K562 (cell line): Measurements from ENCODE around the gene CTBP2. TPM values are rescaled to one million over a fixed set of nuclear protein-coding genes. Genes with fewer than 3 reads are reported as not detected.
"Not testable (repeated sequence)": the region's sequence is repeated elsewhere in the genome, so short reads cannot be mapped to it uniquely, and the experiment has no call there.

Experiments used
- ATAC-seq: fragments of 200-7000 bp; cut with Tn5 transposase; 3 replicates; pipeline ENCODE4 v1.9.1; 2020; ENCODE audit warnings: moderate library complexity
- BruUV-seq: library from RNA; stranded (reverse); fragments of 400-500 nt; replicated peaks from 2 replicates; lab custom pipeline; 2021; lab: Mats Ljungman, UMichigan
- CTCF ChIA-PET: fragments of 300-600 bp; formaldehyde crosslinking; extraction: SDS; loops from one replicate; lab custom pipeline; 2021; ENCODE audit warnings: low intra/inter-chr PET ratio; lab: Yijun Ruan, JAX
- POLR2A ChIA-PET: fragments of 300-600, 350-650 bp; sonication (Branson Sonifier 250); formaldehyde crosslinking; extraction: SDS; loops from one replicate; lab custom pipeline; 2021; ENCODE audit warnings: antibody characterized with exemption, inconsistent platforms; lab: Yijun Ruan, JAX
- DNase-seq, 4 experiments: peaks; one replicate each; pipeline versions ENCODE4 v3.0.0 to v3.0.0-alpha.2; 2011 to 2018; ENCODE audit warnings: low spot score in 3 of 4, mixed read lengths in 3 of 4; ENCODE audit errors: extremely low read depth in 1 of 4
- FAIRE-seq: peaks from 2 replicates; lab custom pipeline; 2011; peaks lifted over from hg19 to GRCh38; lab: Jason Lieb, UNC
- H2AFZ ChIP-seq: 2 replicates; pipeline ENCODE4 v1.6.0; 2011; ENCODE audit warnings: low read depth, low read length, control low read depth, inconsistent platforms
- H3K27ac ChIP-seq: fragments of 200-600 bp; 3 replicates; pipeline ENCODE4 v1.8.0; 2011; ENCODE audit warnings: low read depth, mild to moderate bottlenecking, control low read depth, inconsistent platforms, low read length, moderate library complexity, mixed read lengths; ENCODE audit errors: extremely low read depth
- H3K27me3 ChIP-seq, 2 experiments: fragments of 300-600 bp in 1 of 2; 2 replicates in 1 of 2; 3 replicates in 1 of 2; pipeline versions ENCODE4 v1.6.0 to v1.8.0; 2011; ENCODE audit warnings: inconsistent platforms in 2 of 2, low read length in 2 of 2, mild to moderate bottlenecking in 1 of 2, mixed read lengths in 1 of 2, moderate library complexity in 1 of 2; ENCODE audit not compliant: control insufficient read depth in 2 of 2, insufficient read depth in 2 of 2
- H3K36me3 ChIP-seq: fragments of 300-600 bp; 3 replicates; pipeline ENCODE4 v1.8.0; 2011; ENCODE audit warnings: mild to moderate bottlenecking, low read length, inconsistent platforms; ENCODE audit not compliant: control insufficient read depth, insufficient read depth
- H3K4me1 ChIP-seq, 2 experiments: fragments of 200-600 bp in 1 of 2; replicated peaks in 1 of 2; 2 replicates in 1 of 2; 3 replicates in 1 of 2; pipeline versions ENCODE4 v1.5.1 to v1.8.0; 2011; ENCODE audit warnings: inconsistent platforms in 2 of 2, low read length in 2 of 2, mild to moderate bottlenecking in 1 of 2, mixed read lengths in 1 of 2, moderate library complexity in 1 of 2; ENCODE audit not compliant: control insufficient read depth in 2 of 2, insufficient read depth in 2 of 2
- H3K4me2 ChIP-seq: 2 replicates; pipeline ENCODE4 v1.6.1; 2011; ENCODE audit warnings: low read length, control low read depth, inconsistent platforms, mixed read lengths; ENCODE audit not compliant: insufficient read depth
- H3K4me3 ChIP-seq: fragments of 200-600 bp; sonication (generic), shearing (Covaris generic); 2 replicates; pipeline ENCODE4 v1.5.1; 2016; ENCODE audit warnings: control low read depth, inconsistent platforms
- H3K79me2 ChIP-seq: fragments of 200-600 bp; 3 replicates; pipeline ENCODE4 v1.8.0; 2011; ENCODE audit warnings: low read length, inconsistent platforms; ENCODE audit not compliant: control insufficient read depth, insufficient read depth
- H3K9ac ChIP-seq, 2 experiments: 2 replicates each; pipeline versions ENCODE4 v1.6.0 to v1.6.1; 2011; ENCODE audit warnings: low read depth in 2 of 2, low read length in 2 of 2, control low read depth in 1 of 2, inconsistent platforms in 1 of 2, mild to moderate bottlenecking in 1 of 2, mixed read lengths in 1 of 2; ENCODE audit not compliant: insufficient read depth in 1 of 2
- H3K9me1 ChIP-seq: one replicate; pipeline ENCODE4 v1.6.0; 2011; ENCODE audit warnings: inconsistent platforms, mild to moderate bottlenecking, low read length, moderate library complexity; ENCODE audit not compliant: control insufficient read depth, insufficient read depth
- H3K9me3 ChIP-seq: replicated peaks from 2 replicates; pipeline ENCODE4 v1.5.1; 2011; ENCODE audit warnings: low read depth, low read length, inconsistent platforms; ENCODE audit not compliant: control insufficient read depth, insufficient read depth
- H4K20me1 ChIP-seq: replicated peaks from 2 replicates; pipeline ENCODE4 v1.6.1; 2011; ENCODE audit warnings: low read length, inconsistent platforms, mixed read lengths; ENCODE audit not compliant: control insufficient read depth, insufficient read depth
- RBFOX2 ChIP-seq: fragments of 200-400 bp; formaldehyde crosslinking; IDR thresholded peaks from 2 replicates; pipeline ENCODE4 v1.6.1; 2017; ENCODE audit warnings: low read depth, mild to moderate bottlenecking, low read length, moderate library complexity
- RBM15 ChIP-seq: fragments of 200-400 bp; formaldehyde crosslinking; IDR thresholded peaks from 2 replicates; pipeline ENCODE4 v1.6.1; 2018; ENCODE audit warnings: mild to moderate bottlenecking, low read length, moderate library complexity; ENCODE audit not compliant: insufficient read depth
- TAF1 ChIP-seq: IDR thresholded peaks from 2 replicates; pipeline ENCODE4 v1.6.1; 2011; ENCODE audit warnings: mild to moderate bottlenecking, low read length, moderate library complexity; ENCODE audit not compliant: insufficient read depth, control insufficient read depth, severe bottlenecking; ENCODE audit errors: extremely low read depth
- TEAD2 ChIP-seq: fragments of 450-650 bp; IDR thresholded peaks from 2 replicates; pipeline ENCODE4 v1.6.1; 2016; ENCODE audit warnings: missing genetic modification characterization, control low read depth, missing compliant biosample characterization
- ZNF695 ChIP-seq: fragments of 450-650 bp; formaldehyde crosslinking; IDR thresholded peaks from 2 replicates; pipeline ENCODE4 v1.4.0; 2020; ENCODE audit warnings: mild to moderate bottlenecking, moderate library complexity
- WGBS: fragments of 100-300 bp; shearing (Covaris generic); methylation state at CpG from one replicate; pipeline ENCODE4 v1.1.6; 2016; ENCODE audit warnings: low coverage, mixed read lengths; ENCODE audit not compliant: insufficient coverage; ENCODE audit errors: missing lambda C conversion rate; 5-methylcytosine and 5-hydroxymethylcytosine counted together
- in situ Hi-C: fragments of 300-500 bp; cut with MboI; formaldehyde crosslinking; loops from 4 replicates; pipeline ENCODE4 v1.15.0; 2018; ENCODE audit warnings: inconsistent platforms, mixed read lengths
- intact Hi-C: fragments of 100-400 bp; cut with micrococcal nuclease; formaldehyde crosslinking; loops from 2 replicates; pipeline ENCODE4 v1.14.2; 2022
- polyA plus RNA-seq, 8 experiments: library from polyadenylated mRNA; depleted of rRNA in 4 of 8; stranded (reverse) in 5 of 8; unstranded in 3 of 8; fragments of >200 nt; fragmentation: Nextera tagmentation in 2 of 8; fragmentation: Illumina TruSeq in 1 of 8; extraction: Ambion mirVana in 2 of 8; extraction: Trizol in 1 of 8; gene quantifications; 2 replicates each; pipeline versions ENCODE4 v1.2.1 to v1.2.3, GENCODE V29; 2011 to 2014; ENCODE audit warnings: inconsistent platforms in 1 of 8, missing spikeins in 1 of 8
- total RNA-seq, 7 experiments: library from RNA; depleted of rRNA in 6 of 7; stranded (reverse); fragments of >200 nt in 6 of 7; fragmentation: Illumina TruSeq in 2 of 7; extraction: Trizol in 2 of 7; gene quantifications; 2 replicates each; pipeline versions ENCODE4 v1.2.1 to v1.2.3, GENCODE V29; 2011 to 2021; ENCODE audit warnings: low replicate concordance in 1 of 7
- TF ChIP-seq, protein P1 (sequence below): fragments of 250-450 bp; sonication (Bioruptor Pico); IDR thresholded peaks from 2 replicates; pipeline ENCODE4 v1.5.0; 2020; ENCODE audit warnings: mild to moderate bottlenecking, borderline replicate concordance

CTBP2 gene
- total and polyA plus RNA-seq, 9 of the 15 experiments (the other 6 are each of a cell fraction or from before 2014, with no cell fraction given): 1.3 to 8.8 (median 5.1) TPM

DNA sequence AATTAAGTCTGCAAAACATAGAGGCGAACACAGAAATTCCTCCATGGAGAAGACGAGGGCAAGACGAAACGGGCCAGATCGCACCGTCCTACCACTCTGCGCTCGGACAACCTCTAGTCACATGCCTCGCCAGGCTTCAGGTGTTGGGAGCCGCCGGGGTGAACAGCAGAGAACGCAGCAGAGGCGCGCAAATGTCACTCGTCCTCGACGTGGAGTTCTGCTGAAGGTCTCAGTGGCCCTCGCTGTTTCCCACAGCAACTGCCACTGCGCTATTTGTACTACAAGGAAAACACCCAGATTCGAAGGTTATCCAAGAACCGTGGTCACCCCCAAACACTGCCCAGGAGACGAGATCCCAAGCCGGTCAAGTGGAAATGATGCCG lies 9.2 kb downstream of the CTBP2 start:
- H3K9me3 ChIP-seq: no peaks in the 10 kb centered on the region
- H3K9me1 ChIP-seq: peaks cover 5% of the 10 kb centered on the region
- ChIA-PET POLR2A (no interaction called here), CTCF (no interaction called here)
- H3K4me2 ChIP-seq: no peak overlapping the region
- intact Hi-C loops (loop anchor here (5.0 to 10.0 kb wide), 2 partner anchors 206 to 359 kb away; partner anchors contain the start of genes EEF1AKMT2 and ZRANB1), in situ Hi-C loops (loop anchor here (25.0 kb wide), 1 partner anchor 214 kb away; the partner anchor contains the start of gene ZRANB1)
- H3K9ac ChIP-seq: no peak overlapping the region
- DNase-seq (no peak), FAIRE-seq (no peak), ATAC-seq (no peak)
- no TSS peak for BruUV-seq
- peaks cover 57% of the 10 kb centered on the region for H3K36me3 ChIP-seq
- no peak overlapping the region for H2AFZ ChIP-seq
- H3K27ac ChIP-seq: no peak overlapping the region
- H3K4me1 ChIP-seq: peaks cover 33 to 39% of the 10 kb centered on the region in 2 experiments; a peak in 4 of 5 replicates
- H4K20me1 ChIP-seq: peaks cover 22% of the 10 kb centered on the region
- no peak overlapping the region for H3K4me3 ChIP-seq
- H3K27me3 ChIP-seq: no peaks in the 10 kb centered on the region
- 99% methylated on average over 11 of the region's 24 CpGs for WGBS
- peaks cover 100% of the 10 kb centered on the region for H3K79me2 ChIP-seq
- peak; percentile 27 for TF ChIP-seq RBFOX2
- TF ChIP-seq, protein P1, sequence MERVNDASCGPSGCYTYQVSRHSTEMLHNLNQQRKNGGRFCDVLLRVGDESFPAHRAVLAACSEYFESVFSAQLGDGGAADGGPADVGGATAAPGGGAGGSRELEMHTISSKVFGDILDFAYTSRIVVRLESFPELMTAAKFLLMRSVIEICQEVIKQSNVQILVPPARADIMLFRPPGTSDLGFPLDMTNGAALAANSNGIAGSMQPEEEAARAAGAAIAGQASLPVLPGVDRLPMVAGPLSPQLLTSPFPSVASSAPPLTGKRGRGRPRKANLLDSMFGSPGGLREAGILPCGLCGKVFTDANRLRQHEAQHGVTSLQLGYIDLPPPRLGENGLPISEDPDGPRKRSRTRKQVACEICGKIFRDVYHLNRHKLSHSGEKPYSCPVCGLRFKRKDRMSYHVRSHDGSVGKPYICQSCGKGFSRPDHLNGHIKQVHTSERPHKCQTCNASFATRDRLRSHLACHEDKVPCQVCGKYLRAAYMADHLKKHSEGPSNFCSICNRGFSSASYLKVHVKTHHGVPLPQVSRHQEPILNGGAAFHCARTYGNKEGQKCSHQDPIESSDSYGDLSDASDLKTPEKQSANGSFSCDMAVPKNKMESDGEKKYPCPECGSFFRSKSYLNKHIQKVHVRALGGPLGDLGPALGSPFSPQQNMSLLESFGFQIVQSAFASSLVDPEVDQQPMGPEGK: no peak
- no peak for TF ChIP-seq TEAD2
- no peak for TF ChIP-seq TAF1
- TF ChIP-seq ZNF695: no peak
- TF ChIP-seq RBM15: no peak

DNA sequence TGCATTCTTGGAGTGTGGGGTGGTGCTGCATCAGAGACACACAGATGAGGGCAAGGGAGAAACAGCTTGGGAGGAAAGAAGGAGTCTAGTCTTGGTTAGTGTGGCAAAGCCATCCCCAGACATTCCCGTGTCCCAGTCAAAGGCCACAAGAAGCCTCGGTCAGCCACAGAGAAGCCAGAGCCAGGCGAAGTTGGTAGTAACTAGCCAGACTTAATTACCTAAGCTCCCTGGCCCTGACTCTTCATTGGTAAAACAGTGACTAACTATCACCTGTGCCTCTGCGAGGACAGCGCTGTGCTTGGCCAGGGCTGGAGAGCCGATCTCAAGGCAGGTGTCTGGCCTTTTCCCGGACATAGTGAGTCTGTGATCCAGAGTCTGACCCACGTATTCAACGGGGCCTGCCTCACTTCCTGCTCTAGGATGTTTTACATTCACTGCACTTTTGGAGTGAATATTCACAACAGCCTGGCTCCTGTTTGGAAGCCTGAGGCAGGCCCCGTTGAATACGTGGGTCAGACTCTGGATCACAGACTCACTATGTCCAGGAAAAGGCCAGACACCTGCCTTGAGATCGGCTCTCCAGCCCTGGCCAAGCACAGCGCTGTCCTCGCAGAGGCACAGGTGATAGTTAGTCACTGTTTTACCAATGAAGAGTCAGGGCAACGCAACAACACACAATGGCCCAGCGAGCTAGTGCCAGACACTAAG lies 9.8 kb downstream of the CTBP2 start:
- in situ Hi-C loops: loop anchor here (25.0 kb wide), 1 partner anchor 213 kb away; the partner anchor contains the start of gene ZRANB1
- H3K9me1 ChIP-seq, FAIRE-seq, ATAC-seq, H3K9me3 ChIP-seq, H3K27me3 ChIP-seq, H2AFZ ChIP-seq, POLR2A ChIA-PET, CTCF ChIA-PET, BruUV-seq, H3K4me3 ChIP-seq, DNase-seq, H3K4me2 ChIP-seq: not testable (repeated sequence)
- Histone ChIP-seq H3K36me3 (peaks cover 57% of the 10 kb centered on the region), H3K4me1 (peaks cover 38% of the 10 kb centered on the region in 2 experiments; a peak in 4 of 5 replicates), H4K20me1 (peaks cover 22% of the 10 kb centered on the region), H3K79me2 (peaks cover 100% of the 10 kb centered on the region), H3K9ac (0 out of 4 replicates have a peak overlapping the region, but pooled peaks of 1 of the 2 experiments have one; percentile 6), H3K27ac (peak overlapping the region; percentile 33; the same call in 1 of the 3 replicates)
- 87% methylated on average over 10 of the region's 16 CpGs for WGBS
- intact Hi-C loops: loop anchor here (5.0 to 10.0 kb wide), 2 partner anchors 206 to 358 kb away; partner anchors contain the start of genes EEF1AKMT2 and ZRANB1
